ENCODE data around the gene ADGRA1. TPM values are rescaled to one million over a fixed set of nuclear protein-coding genes. Genes with fewer than 3 reads are reported as not detected.

Gene ADGRA1
- total and polyA plus RNA-seq, 10 of the 15 experiments (the other 5 are each of a cell fraction or from before 2014, with no cell fraction given), result not detected

GRCh38 chr10:133150226-133150625, 62.5 kb downstream of the ADGRA1 start:
- Histone ChIP-seq H3K27me3 (replicated peaks in 1 of 2; ENCODE audit: control insufficient read depth in 2 of 2, insufficient read depth in 2 of 2, low read length in 1 of 2) (no peaks in the 10 kb centered on the region), H3K27ac (ENCODE audit: control insufficient read depth, insufficient read depth) (no peak overlapping the region), H3K4me1 (ENCODE audit: control insufficient read depth, insufficient read depth, low read length) (no peaks in the 10 kb centered on the region), H3K9me3 (replicated peaks; ENCODE audit: control insufficient read depth, insufficient read depth, low read length) (no peaks in the 10 kb centered on the region), H3K36me3 (ENCODE audit: control insufficient read depth in 2 of 2, insufficient read depth in 2 of 2, low read length in 1 of 2) (no peaks in the 10 kb centered on the region), H3K79me2 (ENCODE audit: control insufficient read depth, insufficient read depth, low read length) (no peaks in the 10 kb centered on the region), H3K4me3 (no peak overlapping the region), H3K9ac (ENCODE audit: control insufficient read depth, insufficient read depth, low read length) (no peak overlapping the region), H2AFZ (ENCODE audit: control insufficient read depth, low read depth, low read length) (no peak overlapping the region), H3K4me2 (ENCODE audit: control insufficient read depth, insufficient read depth) (no peak overlapping the region), H4K20me1 (ENCODE audit: control insufficient read depth, insufficient read depth) (no peaks in the 10 kb centered on the region)
- intact Hi-C loops (cut with micrococcal nuclease; ENCODE audit: unreplicated experiment) (no loop called here), in situ Hi-C loops (cut with MboI) (no loop called here)
- BruUV-seq (replicated peaks), result no TSS peak
- TF ChIP-seq RB1 (IDR thresholded peaks at IDR 0.05; ENCODE audit: borderline replicate concordance) (no peak), EP300 (IDR thresholded peaks at IDR 0.05; ENCODE audit: borderline replicate concordance in 1 of 2, control insufficient read depth in 1 of 2, low read depth in 2 of 2, low read length in 2 of 2) (no peak), BCLAF1 (IDR thresholded peaks at IDR 0.05) (no peak), TCF3 (IDR thresholded peaks at IDR 0.05; ENCODE audit: borderline replicate concordance, insufficient read depth, low read depth, low read length) (no peak), MTA2 (IDR thresholded peaks at IDR 0.05; ENCODE audit: low read depth) (no peak), ASH2L (IDR thresholded peaks at IDR 0.05; ENCODE audit: borderline replicate concordance, low read depth) (no peak), KLF5 (IDR thresholded peaks at IDR 0.05; ENCODE audit: partially characterized antibody) (no peak), ZSCAN29 (IDR thresholded peaks at IDR 0.05) (no peak), NFIC (IDR thresholded peaks at IDR 0.05; ENCODE audit: low read depth, low read length) (no peak), ATF7 (IDR thresholded peaks at IDR 0.05; ENCODE audit: low read depth) (no peak), YY1 (IDR thresholded peaks at IDR 0.05; ENCODE audit: low read depth, low read length) (no peak), PAX8 (IDR thresholded peaks at IDR 0.05) (no peak), MYB (IDR thresholded peaks at IDR 0.05; ENCODE audit: borderline replicate concordance, low read depth, low read length) (no peak)
- ATAC-seq (no peak), FAIRE-seq (no peak), DNase-seq (ENCODE audit: low read depth, low spot score) (no peak)
- POLR2A ChIA-PET, result no interaction called here
- SMC1A ChIA-PET (ENCODE audit: uncharacterized antibody, unreplicated experiment), result interaction anchor here (1.0 kb wide), 1 partner anchor 131 kb away, joined by 3 read pairs; no protein-coding TSS in a partner anchor
- WGBS (ENCODE audit: insufficient coverage, insufficient replicate concordance, low lambda C conversion rate, missing lambda C conversion rate), result 57% methylated on average over 8 of the region's 8 CpGs
- CTCF ChIA-PET, result no interaction called here
- RAD21 ChIA-PET (ENCODE audit: unreplicated experiment), result interaction anchor here (0.5 kb wide), 1 partner anchor 16 kb away, joined by 3 read pairs; no protein-coding TSS in a partner anchor
